Vagina (tissue), 2 donors: Measurements from ENCODE around the gene TBC1D21.

Experiments used
- CTCF ChIP-seq, 3 experiments: fragments of 450-650 bp in 2 of 3; fragments of 200-600 bp in 1 of 3; sonication (generic) in 1 of 3; IDR thresholded peaks; one replicate each; pipeline ENCODE4 v1.5.1; 2017 to 2019; ENCODE audit warnings: antibody characterized with exemption in 3 of 3, mild to moderate bottlenecking in 2 of 3, moderate library complexity in 2 of 3
- POLR2A ChIP-seq, 2 donors: fragments of 450-650 bp; IDR thresholded peaks; one replicate each; pipeline ENCODE4 v1.6.1; 2017; ENCODE audit warnings: antibody characterized with exemption in 2 of 2, mild to moderate bottlenecking in 2 of 2, moderate library complexity in 2 of 2

- TF ChIP-seq POLR2A (IDR thresholded peaks at IDR 0.05) = no peak
- no peak for TF ChIP-seq CTCF (IDR thresholded peaks at IDR 0.05)
Observed at GRCh38 chr15:73928971-73929627, 55.7 kb downstream of the TBC1D21 start.
